ENCODE data around the gene REPS1.
"Not testable (repeated sequence)": the region's sequence is repeated elsewhere in the genome, so short reads cannot be mapped to it uniquely, and the experiment has no call there.

The REPS1 gene

DNA sequence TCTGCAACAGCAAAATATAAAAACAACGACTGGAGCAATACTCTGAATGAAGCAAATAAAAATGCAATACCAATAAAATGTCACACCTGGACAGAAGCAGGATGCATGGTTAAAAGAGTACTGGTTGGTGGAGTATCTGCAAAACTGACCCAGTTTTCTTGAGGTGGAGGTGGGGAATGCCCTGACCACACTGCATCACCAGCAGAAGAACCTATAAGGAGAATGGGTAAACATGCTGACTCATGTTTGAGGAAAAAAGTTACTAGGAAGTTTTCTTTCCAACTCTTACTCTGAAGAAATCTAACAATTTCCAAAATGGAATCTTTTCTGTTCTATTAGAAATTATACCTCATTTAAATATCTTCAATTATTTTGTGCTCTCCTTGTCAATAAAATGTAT is 43.6 kb downstream of the REPS1 start:
- peaks cover 45% of the 10 kb centered on the region for H3K4me1 Mint-ChIP-seq (ENCODE audit: low read depth)
- no peaks in the 10 kb centered on the region for H3K9me3 Mint-ChIP-seq (ENCODE audit: low read depth)
- H3K27ac Mint-ChIP-seq, result no peak overlapping the region

DNA sequence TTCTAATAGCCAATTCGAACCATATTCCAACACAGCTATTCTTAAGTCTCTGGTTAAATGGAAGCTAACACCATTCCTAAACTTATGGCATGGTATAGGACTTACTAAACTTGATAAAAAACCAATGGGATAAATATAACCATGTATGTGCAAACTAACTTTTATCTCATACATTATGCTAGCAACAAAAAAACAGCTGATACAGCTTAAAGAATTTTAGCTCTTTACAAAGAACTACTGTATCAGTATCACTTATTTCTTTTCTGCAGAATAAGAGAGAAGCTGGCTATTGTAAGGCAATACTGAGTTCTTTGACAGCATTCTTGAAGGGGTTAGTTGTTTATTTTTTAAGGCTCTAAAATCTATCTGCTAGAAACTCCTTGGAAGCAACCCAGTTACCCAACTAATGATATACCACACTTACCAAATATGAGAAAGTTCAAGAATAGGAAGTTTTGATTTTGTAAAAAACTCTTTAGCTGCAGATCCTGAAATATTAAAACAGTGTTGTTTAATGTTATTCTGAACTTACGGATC is 44.9 kb downstream of the REPS1 start:
- Mint-ChIP-seq H3K27ac (no peak overlapping the region), H3K4me3 (no peak overlapping the region), H3K27me3 (no peaks in the 10 kb centered on the region), H3K4me1 (ENCODE audit: low read depth) (peaks cover 34% of the 10 kb centered on the region), H3K9me3 (ENCODE audit: low read depth) (no peaks in the 10 kb centered on the region), H3K36me3 (peaks cover 34% of the 10 kb centered on the region)

More for the DNA sequence above, 43.6 kb downstream of the REPS1 start:
- Mint-ChIP-seq H3K27me3 (no peaks in the 10 kb centered on the region), H3K4me3 (no peak overlapping the region), H3K36me3 (peaks cover 27% of the 10 kb centered on the region)

DNA sequence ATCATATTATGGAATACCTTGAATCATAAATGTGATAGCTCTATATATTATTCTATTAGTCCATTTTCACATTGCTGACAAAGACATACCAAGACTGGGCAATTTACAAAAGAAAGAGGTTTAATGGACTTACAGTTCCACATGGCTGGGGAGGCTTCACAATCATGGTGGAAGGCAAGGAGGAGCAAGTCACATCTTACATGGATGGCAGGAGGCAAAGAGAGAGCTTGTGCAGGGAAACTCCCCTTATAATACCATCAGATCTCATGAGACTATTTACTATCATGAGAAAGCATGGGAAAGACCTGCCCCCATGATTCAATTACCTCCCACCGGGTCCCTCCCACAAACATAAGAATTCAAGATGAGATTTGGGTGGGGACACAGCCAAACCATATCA is 51.2 kb downstream of the REPS1 start:
- H3K4me1 Mint-ChIP-seq (ENCODE audit: low read depth); H3K27ac Mint-ChIP-seq; H3K4me3 Mint-ChIP-seq; H3K9me3 Mint-ChIP-seq (ENCODE audit: low read depth); H3K27me3 Mint-ChIP-seq: not testable (repeated sequence)
- H3K36me3 Mint-ChIP-seq, result peaks cover 39% of the 10 kb centered on the region

DNA sequence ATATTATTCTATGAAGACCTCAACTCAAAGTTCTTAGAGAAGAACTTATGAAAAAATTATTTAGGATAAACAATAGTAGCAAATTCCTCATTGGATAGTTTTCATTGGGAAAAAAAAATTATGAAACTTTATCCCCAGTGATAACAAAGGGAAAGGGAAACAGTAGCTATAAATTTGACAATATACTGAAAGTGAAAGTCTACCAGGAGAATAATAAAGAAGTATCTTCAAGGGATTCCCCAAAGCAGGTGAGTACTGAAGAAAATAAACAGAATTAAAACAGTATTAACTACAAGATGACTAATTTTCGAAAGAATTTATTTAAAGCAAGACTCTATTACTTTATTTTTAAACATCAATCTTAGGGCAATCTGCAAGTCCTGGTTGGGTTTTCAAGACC is 56.4 kb downstream of the REPS1 start:
- Mint-ChIP-seq H3K36me3 (peaks cover 21% of the 10 kb centered on the region), H3K4me3 (no peak overlapping the region), H3K27me3 (no peaks in the 10 kb centered on the region), H3K9me3 (ENCODE audit: low read depth) (no peaks in the 10 kb centered on the region), H3K4me1 (ENCODE audit: low read depth) (peaks cover 12% of the 10 kb centered on the region), H3K27ac (no peak overlapping the region)

DNA sequence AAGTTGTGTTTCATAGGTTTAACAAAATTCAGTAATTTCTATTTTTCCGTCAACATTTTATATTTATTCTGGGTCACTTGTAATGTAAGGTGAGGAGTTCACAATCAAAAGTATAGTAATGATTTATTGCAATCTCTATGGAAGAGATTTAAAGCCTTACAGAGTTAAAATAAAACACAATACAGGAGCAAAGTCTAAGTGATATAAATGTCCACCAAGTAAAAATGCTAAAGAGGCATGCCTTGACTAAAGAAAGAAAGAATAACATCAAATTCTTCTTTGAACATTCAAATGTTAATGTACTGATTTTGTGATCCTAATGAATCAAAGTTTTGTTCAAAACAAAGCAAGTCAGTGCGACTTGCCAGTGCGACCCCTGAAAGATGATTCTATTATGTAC is 61.5 kb downstream of the REPS1 start:
- H3K4me1 Mint-ChIP-seq (ENCODE audit: low read depth), result peaks cover 2% of the 10 kb centered on the region
- H3K27ac Mint-ChIP-seq, result no peak overlapping the region
- H3K27me3 Mint-ChIP-seq, result no peaks in the 10 kb centered on the region
- H3K9me3 Mint-ChIP-seq (ENCODE audit: low read depth), result no peaks in the 10 kb centered on the region
- H3K36me3 Mint-ChIP-seq, result peaks cover 24% of the 10 kb centered on the region
- H3K4me3 Mint-ChIP-seq, result no peak overlapping the region

DNA sequence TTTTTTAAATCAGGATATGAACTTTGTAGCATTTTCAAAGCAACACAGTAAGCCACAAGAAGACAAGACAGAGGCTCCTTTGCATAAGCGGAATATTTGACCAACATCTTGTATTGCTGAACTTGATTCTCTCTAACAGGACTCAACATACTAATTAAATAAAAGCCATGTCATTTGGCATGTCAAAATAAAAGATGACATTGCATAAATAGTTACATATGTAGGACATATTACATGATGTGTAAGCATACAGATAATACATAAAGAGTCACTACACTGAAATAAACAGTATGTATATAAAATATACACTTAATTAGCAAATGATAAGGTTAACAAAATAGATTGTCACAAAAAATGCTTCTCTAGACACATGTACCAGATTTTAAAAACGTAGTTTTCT is 62.2 kb downstream of the REPS1 start:
- Mint-ChIP-seq H3K9me3 (ENCODE audit: low read depth) (no peaks in the 10 kb centered on the region), H3K36me3 (peaks cover 24% of the 10 kb centered on the region), H3K27me3 (no peaks in the 10 kb centered on the region), H3K27ac (no peak overlapping the region), H3K4me1 (ENCODE audit: low read depth) (no peaks in the 10 kb centered on the region), H3K4me3 (no peak overlapping the region)

DNA sequence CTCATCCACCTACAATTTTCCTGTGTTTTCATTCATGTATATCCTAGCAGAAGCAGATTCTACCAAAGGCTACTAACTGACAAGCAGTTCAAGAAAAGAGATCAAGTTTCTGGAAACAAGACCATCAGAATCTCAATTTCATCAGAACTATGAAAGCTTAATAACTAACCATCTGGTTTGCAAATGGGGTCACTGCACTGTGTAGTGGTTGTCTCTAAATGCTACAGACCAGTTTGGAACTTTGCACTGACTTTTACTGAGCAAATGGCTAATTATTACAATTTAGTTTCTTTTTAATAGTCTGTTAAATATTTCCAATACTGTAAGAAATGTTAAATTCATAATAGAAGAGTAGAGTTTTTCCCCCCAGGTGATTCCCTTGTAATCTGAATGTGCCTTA is 64.5 kb downstream of the REPS1 start:
- no peaks in the 10 kb centered on the region for H3K9me3 Mint-ChIP-seq (ENCODE audit: low read depth)
- H3K4me1 Mint-ChIP-seq (ENCODE audit: low read depth), result no peaks in the 10 kb centered on the region
- H3K4me3 Mint-ChIP-seq, result no peak overlapping the region
- H3K27ac Mint-ChIP-seq, result no peak overlapping the region
- peaks cover 18% of the 10 kb centered on the region for H3K36me3 Mint-ChIP-seq
- H3K27me3 Mint-ChIP-seq, result no peaks in the 10 kb centered on the region

DNA sequence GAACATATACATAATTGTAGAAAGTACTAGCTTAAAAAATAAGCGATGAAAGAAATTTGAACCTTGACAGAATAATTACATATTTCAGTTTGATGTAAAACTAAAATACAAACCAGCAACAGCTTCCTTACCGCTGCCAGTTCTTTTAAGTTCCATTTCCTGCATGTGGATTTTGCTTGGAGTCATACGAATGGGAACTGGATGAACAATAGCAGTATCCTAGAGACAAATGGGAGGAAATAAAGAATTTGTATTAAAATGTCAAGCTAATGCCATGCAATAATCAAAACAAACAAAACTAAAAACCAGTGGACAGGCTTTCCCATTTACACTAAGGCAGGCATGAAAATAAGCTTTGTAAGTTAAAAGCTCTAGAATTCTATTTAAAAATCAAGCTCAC is 67.1 kb downstream of the REPS1 start:
- H3K27ac Mint-ChIP-seq, result no peak overlapping the region
- no peaks in the 10 kb centered on the region for H3K9me3 Mint-ChIP-seq (ENCODE audit: low read depth)
- H3K27me3 Mint-ChIP-seq, result no peaks in the 10 kb centered on the region
- H3K4me1 Mint-ChIP-seq (ENCODE audit: low read depth), result no peaks in the 10 kb centered on the region
- no peak overlapping the region for H3K4me3 Mint-ChIP-seq
- H3K36me3 Mint-ChIP-seq, result peaks cover 8% of the 10 kb centered on the region

DNA sequence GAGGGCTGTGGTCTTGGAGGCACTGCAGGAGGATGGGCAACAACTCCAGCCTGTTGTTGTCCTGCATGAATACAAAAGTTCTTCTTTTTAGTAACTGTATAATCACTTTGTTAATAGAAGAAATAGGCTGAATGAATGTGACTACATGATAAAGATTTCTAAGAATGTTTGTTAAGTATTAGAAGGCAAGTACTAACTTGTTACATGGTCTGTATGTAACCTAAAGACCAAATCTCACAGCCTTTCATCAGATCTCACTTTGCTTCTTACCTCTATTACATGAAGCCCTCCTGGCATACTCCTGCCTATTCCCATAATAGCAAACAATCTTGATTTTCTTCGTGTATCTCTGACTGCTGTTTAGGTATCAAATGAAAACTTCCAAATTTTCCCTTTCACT is 73.4 kb downstream of the REPS1 start:
- H3K4me1 Mint-ChIP-seq (ENCODE audit: low read depth), result no peaks in the 10 kb centered on the region
- H3K27me3 Mint-ChIP-seq, result no peaks in the 10 kb centered on the region
- H3K9me3 Mint-ChIP-seq (ENCODE audit: low read depth), result no peaks in the 10 kb centered on the region
- H3K27ac Mint-ChIP-seq, result no peak overlapping the region
- H3K36me3 Mint-ChIP-seq, result peaks cover 8% of the 10 kb centered on the region
- no peak overlapping the region for H3K4me3 Mint-ChIP-seq

DNA sequence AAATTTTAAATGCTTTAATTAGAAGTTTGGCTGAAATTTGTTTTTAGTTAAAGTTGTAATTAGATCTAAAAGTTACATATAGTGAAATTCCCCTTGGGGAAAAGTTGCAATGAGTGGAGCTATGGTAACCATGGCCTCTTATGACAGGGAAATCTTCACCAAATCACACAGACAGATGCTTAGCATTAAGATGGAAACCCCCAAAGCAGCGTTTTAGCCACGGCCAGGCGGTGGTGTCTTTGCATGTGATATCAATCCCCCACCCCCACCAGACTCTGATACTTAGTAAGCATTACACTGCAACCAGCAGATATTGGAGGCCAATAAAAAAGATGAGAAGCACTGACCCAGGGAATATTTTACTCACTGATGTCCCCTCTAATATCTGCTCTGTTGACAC is 75.7 kb downstream of the REPS1 start:
- H3K9me3 Mint-ChIP-seq (ENCODE audit: low read depth), result no peaks in the 10 kb centered on the region
- no peaks in the 10 kb centered on the region for H3K4me1 Mint-ChIP-seq (ENCODE audit: low read depth)
- H3K27me3 Mint-ChIP-seq, result no peaks in the 10 kb centered on the region
- H3K27ac Mint-ChIP-seq, result no peak overlapping the region
- H3K36me3 Mint-ChIP-seq, result peaks cover 16% of the 10 kb centered on the region
- H3K4me3 Mint-ChIP-seq, result no peak overlapping the region

DNA sequence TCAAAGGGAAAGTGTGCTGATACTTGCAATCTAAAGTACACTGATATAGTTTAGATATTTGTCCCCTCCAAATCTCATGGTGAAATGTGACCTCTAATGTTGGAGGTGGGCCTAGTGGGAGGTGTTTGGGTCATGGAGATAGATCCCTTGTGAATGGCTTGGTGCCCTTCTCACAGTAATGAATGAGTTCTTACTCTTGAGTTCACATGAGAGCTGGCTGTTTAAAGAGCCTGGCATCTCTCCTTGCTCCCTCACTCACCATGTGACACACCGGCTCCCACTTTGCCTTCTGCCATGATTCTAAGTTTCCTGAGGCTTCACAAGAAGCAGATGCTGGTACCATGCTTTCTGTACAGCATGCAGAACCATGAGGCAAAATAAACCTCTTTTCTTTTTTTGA is 78.1 kb downstream of the REPS1 start:
- H3K9me3 Mint-ChIP-seq (ENCODE audit: low read depth), result no peaks in the 10 kb centered on the region
- no peaks in the 10 kb centered on the region for H3K4me1 Mint-ChIP-seq (ENCODE audit: low read depth)
- peaks cover 26% of the 10 kb centered on the region for H3K36me3 Mint-ChIP-seq
- H3K27ac Mint-ChIP-seq, result no peak overlapping the region
- no peaks in the 10 kb centered on the region for H3K27me3 Mint-ChIP-seq
- no peak overlapping the region for H3K4me3 Mint-ChIP-seq

DNA sequence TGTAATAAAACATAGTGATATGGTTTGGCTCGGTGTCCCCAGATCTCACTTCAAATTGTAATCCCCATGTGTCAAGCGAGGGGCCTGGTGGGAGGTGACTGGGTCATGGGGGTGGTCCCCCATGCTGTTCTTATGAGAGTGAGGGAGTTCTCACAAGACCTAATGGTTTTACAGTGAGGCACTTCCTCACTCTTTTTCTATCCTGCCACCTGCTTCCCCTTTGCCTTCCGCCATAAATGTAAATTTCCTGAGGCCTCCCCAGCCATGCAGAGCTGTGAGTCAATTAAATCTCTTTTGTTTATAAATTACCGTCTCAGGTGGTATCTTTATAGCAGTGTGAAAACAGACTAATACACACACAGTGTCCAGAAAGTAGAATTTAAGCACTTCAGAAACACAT is 78.5 kb downstream of the REPS1 start:
- Mint-ChIP-seq H3K27me3 (no peaks in the 10 kb centered on the region), H3K4me1 (ENCODE audit: low read depth) (no peaks in the 10 kb centered on the region), H3K4me3 (no peak overlapping the region), H3K9me3 (ENCODE audit: low read depth) (no peaks in the 10 kb centered on the region), H3K27ac (no peak overlapping the region), H3K36me3 (peaks cover 21% of the 10 kb centered on the region)

DNA sequence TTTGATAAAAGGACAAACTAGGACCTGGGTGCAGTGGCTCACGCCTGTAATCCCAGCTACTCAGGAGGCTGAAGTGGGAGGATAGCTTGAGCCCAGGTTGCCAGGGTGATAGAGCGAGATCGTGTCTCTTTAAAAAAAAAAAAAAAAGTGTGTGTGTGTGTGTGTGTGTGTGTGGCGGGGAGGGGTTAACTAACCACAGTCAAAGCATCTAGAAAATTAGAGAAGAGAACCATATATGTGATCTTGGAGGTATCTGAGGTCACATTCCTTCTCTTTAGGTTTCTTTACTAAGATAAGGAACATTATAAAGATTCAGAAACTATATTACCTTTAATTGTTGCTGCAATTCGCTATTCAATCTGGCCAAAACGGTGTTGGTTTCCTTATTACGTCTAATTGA is 80.9 kb downstream of the REPS1 start:
- Mint-ChIP-seq H3K27me3 (no peaks in the 10 kb centered on the region), H3K27ac (no peak overlapping the region), H3K4me1 (ENCODE audit: low read depth) (no peaks in the 10 kb centered on the region), H3K9me3 (ENCODE audit: low read depth) (no peaks in the 10 kb centered on the region), H3K4me3 (no peak overlapping the region), H3K36me3 (peaks cover 19% of the 10 kb centered on the region)

DNA sequence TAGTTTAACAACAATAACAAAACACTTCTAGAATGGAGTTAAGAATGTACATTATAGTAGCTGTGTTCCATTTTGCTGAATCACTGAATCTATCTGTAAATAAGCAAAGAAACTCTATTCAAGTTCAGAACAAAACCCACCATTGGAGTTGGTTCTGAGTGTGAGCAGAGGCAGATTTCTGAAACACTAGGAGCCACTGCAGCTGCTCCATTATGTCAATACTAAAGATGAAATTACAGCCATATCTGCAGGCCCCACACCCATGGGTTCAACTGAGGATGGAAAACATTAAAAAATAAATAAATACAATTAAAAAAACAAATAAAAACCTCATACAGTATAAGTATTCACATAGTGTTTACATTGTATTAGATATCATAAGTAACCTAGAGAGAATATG is 91.0 kb downstream of the REPS1 start:
- Mint-ChIP-seq H3K9me3 (ENCODE audit: low read depth) (no peaks in the 10 kb centered on the region), H3K4me1 (ENCODE audit: low read depth) (no peaks in the 10 kb centered on the region), H3K27me3 (no peaks in the 10 kb centered on the region), H3K4me3 (no peak overlapping the region), H3K36me3 (peaks cover 31% of the 10 kb centered on the region), H3K27ac (no peak overlapping the region)

DNA sequence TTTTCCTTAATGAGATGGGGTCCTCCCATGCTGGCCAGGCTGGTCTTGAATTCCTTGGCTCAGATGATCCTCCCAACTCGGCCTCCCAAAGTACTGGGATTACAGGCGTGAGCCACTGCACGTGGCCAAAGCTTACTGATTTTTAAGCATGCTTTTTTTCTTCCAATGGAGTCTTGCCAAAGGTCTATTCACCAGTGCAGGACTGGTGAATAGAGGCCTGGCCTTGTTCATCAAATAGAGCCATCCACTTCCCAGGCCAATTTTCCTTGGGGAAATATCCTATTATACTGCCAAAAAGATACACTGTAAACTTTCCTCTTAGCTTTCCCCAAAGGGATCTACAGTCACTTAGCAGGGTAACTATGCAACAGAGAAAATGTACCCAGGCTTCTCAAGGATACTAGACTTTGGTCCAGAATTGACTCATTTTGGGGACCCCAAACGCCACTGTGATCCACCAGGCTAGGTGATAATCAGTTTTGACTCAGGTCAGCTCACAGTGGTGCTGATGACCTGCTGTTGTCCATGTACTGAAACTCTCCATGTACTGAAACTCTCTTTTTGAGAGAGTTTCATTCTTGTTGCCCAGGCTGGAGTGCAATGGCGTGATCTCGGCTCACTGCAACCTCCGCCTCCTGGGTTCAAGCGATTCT is 91.8 kb downstream of the REPS1 start:
- Mint-ChIP-seq H3K36me3 (peaks cover 25% of the 10 kb centered on the region), H3K9me3 (ENCODE audit: low read depth) (no peaks in the 10 kb centered on the region), H3K27ac (no peak overlapping the region)

DNA sequence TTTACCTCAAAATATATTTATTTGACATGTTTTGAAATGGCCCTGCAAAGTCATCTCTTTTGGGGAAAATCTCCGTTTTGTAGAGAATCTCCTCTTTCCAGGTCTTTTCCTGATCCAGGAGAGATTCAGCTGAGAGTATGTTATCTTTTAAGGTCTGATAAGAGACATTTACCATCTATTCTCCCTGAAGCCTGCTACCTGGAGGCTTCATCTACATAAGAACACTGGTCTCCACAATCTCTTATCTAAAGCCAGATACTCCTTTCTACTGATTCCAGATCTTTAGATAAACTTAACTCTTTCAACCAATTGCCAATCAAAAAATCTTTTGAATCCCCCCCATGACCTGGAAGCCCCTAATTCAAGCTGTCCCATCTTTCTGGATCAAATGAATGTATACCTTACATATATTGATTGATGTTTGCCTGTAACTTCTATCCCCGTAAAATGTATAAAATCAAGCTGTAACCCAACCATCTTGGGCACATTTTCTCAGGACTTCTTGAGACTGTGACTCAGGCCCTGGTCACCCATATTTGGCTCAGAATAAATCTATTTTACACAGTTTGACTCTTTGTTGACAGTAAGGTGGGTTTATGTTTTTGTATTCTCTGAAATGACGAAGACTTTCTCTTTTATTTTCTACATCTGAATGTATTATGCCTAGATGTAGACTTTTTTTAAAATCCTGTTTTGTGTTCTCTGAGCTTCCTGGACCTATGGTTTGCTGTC is 96.6 kb downstream of the REPS1 start:
- H3K27ac Mint-ChIP-seq, result no peak overlapping the region
- no peak overlapping the region for H3K4me3 Mint-ChIP-seq
- H3K9me3 Mint-ChIP-seq (ENCODE audit: low read depth), result no peaks in the 10 kb centered on the region
- no peaks in the 10 kb centered on the region for H3K27me3 Mint-ChIP-seq
- no peaks in the 10 kb centered on the region for H3K4me1 Mint-ChIP-seq (ENCODE audit: low read depth)
- peaks cover 4% of the 10 kb centered on the region for H3K36me3 Mint-ChIP-seq

More for the DNA sequence above, 91.8 kb downstream of the REPS1 start:
- H3K4me3 Mint-ChIP-seq, result no peak overlapping the region
- no peaks in the 10 kb centered on the region for H3K4me1 Mint-ChIP-seq (ENCODE audit: low read depth)
- H3K27me3 Mint-ChIP-seq, result no peaks in the 10 kb centered on the region
